WERI-Rb-1 (cell line): ENCODE measurements around the gene ESRRA.
A peak's percentile ranks its signal among the peaks of the same experiment; 100 is the strongest.
"Not testable (repeated sequence)": the region's sequence is repeated elsewhere in the genome, so short reads cannot be mapped to it uniquely, and the experiment has no call there.

ENCODE experiments used
- DNase-seq: peaks from one replicate; pipeline ENCODE4 v3.0.0-alpha.2; 2020
- H3K27ac ChIP-seq: fragments of 250-450 bp; sonication (Bioruptor Pico); 2 replicates; pipeline ENCODE4 v1.5.1; 2020; ENCODE audit warnings: mild to moderate bottlenecking, moderate library complexity
- H3K27me3 ChIP-seq: fragments of 250-450 bp; sonication (Bioruptor Pico); 2 replicates; pipeline ENCODE4 v1.5.1; 2021; ENCODE audit warnings: mild to moderate bottlenecking, low read depth, moderate library complexity; ENCODE audit not compliant: insufficient read depth, severe bottlenecking
- H3K36me3 ChIP-seq: fragments of 250-450 bp; sonication (Bioruptor Pico); 2 replicates; pipeline ENCODE4 v1.5.1; 2020; ENCODE audit warnings: mild to moderate bottlenecking, moderate library complexity
- H3K4me3 ChIP-seq: 2 replicates; pipeline ENCODE4 v1.5.1; 2011; ENCODE audit warnings: low read depth, mild to moderate bottlenecking, control low read depth, low read length
- H3K9me3 ChIP-seq: fragments of 250-450 bp; sonication (Bioruptor Pico); 2 replicates; pipeline ENCODE4 v1.5.1; 2021; ENCODE audit warnings: mild to moderate bottlenecking, moderate library complexity; ENCODE audit not compliant: severe bottlenecking
- CTCF ChIP-seq: IDR thresholded peaks from 2 replicates; pipeline ENCODE4 v1.5.1; 2011; ENCODE audit warnings: low read depth, mild to moderate bottlenecking, control low read depth, inconsistent platforms, low read length

ESRRA gene

GRCh38 chr11:64306563-64306875 is 1.2 kb downstream of the ESRRA start:
- no peak for TF ChIP-seq CTCF
- peaks cover 4% of the 10 kb centered on the region for H3K36me3 ChIP-seq
- no peaks in the 10 kb centered on the region for H3K27me3 ChIP-seq
- H3K9me3 ChIP-seq, result no peaks in the 10 kb centered on the region
- peak overlapping the region; percentile 79 for H3K27ac ChIP-seq
- no peak for DNase-seq
- peak overlapping the region; percentile 60 for H3K4me3 ChIP-seq

DNA sequence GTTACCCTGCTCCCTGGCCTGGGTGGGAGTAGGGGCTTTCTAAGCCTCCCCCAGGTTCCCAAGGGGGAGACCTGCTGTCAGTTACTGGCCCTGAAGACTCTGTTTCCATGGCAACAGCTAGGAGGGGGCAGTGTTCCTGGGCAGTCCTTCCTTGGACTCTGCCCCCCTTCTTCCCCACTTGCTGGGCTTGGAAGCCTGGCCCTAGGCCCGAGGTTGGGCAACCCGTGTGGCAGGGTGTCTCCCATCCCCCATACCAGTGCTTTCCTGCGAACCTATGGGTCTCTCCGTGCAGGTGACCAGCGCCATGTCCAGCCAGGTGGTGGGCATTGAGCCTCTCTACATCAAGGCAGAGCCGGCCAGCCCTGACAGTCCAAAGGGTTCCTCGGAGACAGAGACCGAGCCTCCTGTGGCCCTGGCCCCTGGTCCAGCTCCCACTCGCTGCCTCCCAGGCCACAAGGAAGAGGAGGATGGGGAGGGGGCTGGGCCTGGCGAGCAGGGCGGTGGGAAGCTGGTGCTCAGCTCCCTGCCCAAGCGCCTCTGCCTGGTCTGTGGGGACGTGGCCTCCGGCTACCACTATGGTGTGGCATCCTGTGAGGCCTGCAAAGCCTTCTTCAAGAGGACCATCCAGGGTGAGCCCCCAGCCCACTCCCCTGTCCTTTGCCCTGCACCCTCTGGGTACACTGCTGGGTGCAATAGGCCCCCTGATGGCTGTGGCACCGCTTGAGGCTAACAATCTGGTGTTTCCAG is 1.7 kb downstream of the ESRRA start:
- DNase-seq, result no peak
- no peak for TF ChIP-seq CTCF
- Histone ChIP-seq H3K36me3 (peaks cover 4% of the 10 kb centered on the region), H3K27me3 (no peaks in the 10 kb centered on the region), H3K27ac (no peak overlapping the region; the same call in 1 of the 2 replicates), H3K4me3 (peak overlapping the region; percentile 60), H3K9me3 (no peaks in the 10 kb centered on the region)

GRCh38 chr11:64307795-64308194 is 2.5 kb downstream of the ESRRA start:
- H3K27ac ChIP-seq, H3K27me3 ChIP-seq, H3K36me3 ChIP-seq, H3K9me3 ChIP-seq, H3K4me3 ChIP-seq, DNase-seq: not testable (repeated sequence)

DNA sequence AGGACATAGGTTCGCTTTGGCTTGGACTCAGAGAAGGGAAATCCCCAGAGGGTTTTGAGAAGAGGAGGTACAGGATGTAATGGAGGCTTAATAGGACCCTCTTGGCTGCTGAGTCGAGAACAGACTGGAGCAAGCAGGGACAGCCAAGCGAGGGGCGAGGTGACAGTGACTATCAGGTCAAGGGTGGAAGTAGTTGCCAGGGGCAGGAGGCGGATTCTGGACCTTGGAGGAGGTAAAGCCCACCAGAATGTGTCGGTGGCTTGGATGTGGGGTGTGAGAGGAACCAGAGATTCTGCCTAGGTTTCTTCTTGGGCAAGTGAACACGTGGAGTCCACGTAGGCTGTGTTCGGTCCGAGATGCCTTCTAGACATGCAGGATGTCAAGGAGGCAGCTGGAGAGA is 7.6 kb downstream of the ESRRA start:
- no peak for TF ChIP-seq CTCF
- Histone ChIP-seq H3K27me3 (no peaks in the 10 kb centered on the region), H3K27ac (no peak overlapping the region), H3K4me3 (no peak overlapping the region), H3K9me3 (no peaks in the 10 kb centered on the region), H3K36me3 (peaks cover 15% of the 10 kb centered on the region)
- DNase-seq, result no peak

DNA sequence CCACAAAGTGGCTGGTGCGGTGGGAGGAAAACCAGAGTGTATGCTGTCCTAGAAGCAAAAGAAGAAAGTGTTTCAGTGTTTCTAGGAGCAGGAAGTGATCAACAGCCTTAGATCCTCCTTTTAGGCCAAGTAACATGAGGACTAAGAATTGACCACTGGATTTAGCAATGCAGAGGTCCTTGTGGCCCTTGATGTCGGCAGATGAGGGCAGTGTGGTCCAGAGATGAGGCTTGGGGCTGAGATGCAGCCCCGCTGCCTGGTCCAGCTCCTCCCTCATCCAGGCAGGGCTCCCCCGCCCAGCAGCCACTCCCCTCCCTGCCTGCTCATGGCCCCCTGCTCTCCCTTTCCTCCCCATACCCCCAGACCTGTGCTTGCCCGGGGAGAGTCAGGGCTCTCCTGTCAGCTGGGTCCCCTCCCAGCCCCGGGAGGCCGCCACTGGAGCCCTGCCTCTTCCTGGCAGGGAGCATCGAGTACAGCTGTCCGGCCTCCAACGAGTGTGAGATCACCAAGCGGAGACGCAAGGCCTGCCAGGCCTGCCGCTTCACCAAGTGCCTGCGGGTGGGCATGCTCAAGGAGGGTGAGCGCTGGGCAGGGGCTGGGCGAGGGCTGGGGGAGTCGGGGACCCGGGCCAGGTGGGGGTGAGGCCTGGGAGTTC is 8.3 kb downstream of the ESRRA start:
- DNase-seq, result no peak
- Histone ChIP-seq H3K27ac (no peak overlapping the region), H3K36me3 (peaks cover 14% of the 10 kb centered on the region), H3K27me3 (no peaks in the 10 kb centered on the region), H3K9me3 (no peaks in the 10 kb centered on the region), H3K4me3 (no peak overlapping the region)
- no peak for TF ChIP-seq CTCF

- Histone ChIP-seq H3K27ac (no peak overlapping the region), H3K36me3 (peaks cover 14% of the 10 kb centered on the region), H3K4me3 (no peak overlapping the region), H3K9me3 (no peaks in the 10 kb centered on the region), H3K27me3 (no peaks in the 10 kb centered on the region)
- DNase-seq, result no peak
- peak; percentile 71 for TF ChIP-seq CTCF
Measured at GRCh38 chr11:64314146-64314804, 9.0 kb downstream of the ESRRA start.
